Activated CD4-positive, alpha-beta T cell treated with anti-CD3 and anti-CD28 coated beads, Interleukin-2, amount 10 ng/mL, durations not matched to agents 24 days and 14 days (primary cell): ENCODE results near the gene CNIH3. TPM values are rescaled to one million over a fixed set of nuclear protein-coding genes. Genes with fewer than 3 reads are reported as not detected.
"Not testable (repeated sequence)": the region's sequence is repeated elsewhere in the genome, so short reads cannot be mapped to it uniquely, and the experiment has no call there.

ENCODE experiments used
- DNase-seq: peaks from one replicate; pipeline ENCODE4 v3.0.0; 2022
- H3K27ac Mint-ChIP-seq: one replicate; pipeline ENCODE4 v1.8.0; 2022; ENCODE audit warnings: mild to moderate bottlenecking, mixed read lengths
- H3K27me3 Mint-ChIP-seq: one replicate; pipeline ENCODE4 v1.8.0; 2022; ENCODE audit warnings: mixed read lengths
- H3K36me3 Mint-ChIP-seq: one replicate; pipeline ENCODE4 v1.8.0; 2022; ENCODE audit warnings: low read depth, mild to moderate bottlenecking, mixed read lengths
- H3K4me1 Mint-ChIP-seq: one replicate; pipeline ENCODE4 v1.8.0; 2021; ENCODE audit warnings: mixed read lengths
- H3K4me3 Mint-ChIP-seq: one replicate; pipeline ENCODE4 v1.8.0; 2022; ENCODE audit warnings: mild to moderate bottlenecking, moderate library complexity, mixed read lengths
- H3K9me3 Mint-ChIP-seq: one replicate; pipeline ENCODE4 v1.8.0; 2021; ENCODE audit warnings: mixed read lengths
- intact Hi-C: fragments of 100-400 bp; cut with micrococcal nuclease; formaldehyde crosslinking; loops from one replicate; pipeline ENCODE4 v1.15.1; 2023
- total RNA-seq: library from RNA; stranded (reverse); gene quantifications from 2 replicates; pipeline ENCODE4 v1.2.3, GENCODE V29; 2022

Gene CNIH3
- total RNA-seq, 1 donor from 2014 or later = 1.1 TPM

DNA sequence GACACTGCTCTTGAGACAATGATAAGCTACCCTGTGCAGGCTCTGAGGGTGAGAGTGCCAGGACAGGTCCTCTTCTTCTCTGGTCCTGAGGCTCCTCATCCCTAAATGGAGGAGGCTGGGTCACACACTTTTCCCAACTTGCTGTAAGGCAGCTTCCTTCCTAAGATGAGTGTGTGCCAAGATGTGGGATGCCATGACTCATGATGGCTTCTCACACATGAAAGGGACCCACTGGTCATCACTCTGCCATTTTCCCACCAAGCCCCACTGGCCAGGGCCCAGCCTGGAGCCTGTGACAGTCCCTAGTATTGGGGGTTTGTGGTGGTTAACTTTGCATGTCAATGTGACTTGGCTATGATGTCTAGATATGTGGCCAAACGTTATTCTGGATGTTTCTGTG lies 54.4 kb downstream of the CNIH3 start:
- H3K9me3 Mint-ChIP-seq = no peaks in the 10 kb centered on the region
- H3K36me3 Mint-ChIP-seq = no peaks in the 10 kb centered on the region
- H3K4me3 Mint-ChIP-seq = no peak overlapping the region
- H3K27me3 Mint-ChIP-seq = peaks cover 15% of the 10 kb centered on the region
- H3K4me1 Mint-ChIP-seq = no peaks in the 10 kb centered on the region
- no peak for DNase-seq
- intact Hi-C loops = no loop called here
- H3K27ac Mint-ChIP-seq = no peak overlapping the region

DNA sequence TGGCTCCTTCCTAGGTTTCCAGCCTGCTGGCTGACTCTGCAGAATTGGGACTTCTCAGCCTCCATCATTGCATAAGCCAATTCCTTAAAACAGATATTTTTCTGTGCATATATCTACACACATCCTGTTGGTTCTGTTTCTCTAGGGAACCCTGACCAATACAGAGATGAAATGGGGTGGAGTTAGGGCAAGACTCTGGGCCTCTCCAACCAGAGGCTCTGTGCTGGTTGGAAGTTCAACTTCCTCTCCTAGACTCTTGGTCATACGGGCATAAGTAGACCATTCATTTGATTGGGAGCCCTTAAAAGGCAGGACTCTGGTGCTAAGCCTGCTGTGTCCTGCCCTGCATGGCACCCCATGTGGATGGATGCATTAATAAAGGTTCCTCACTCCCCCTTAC lies 55.0 kb downstream of the CNIH3 start:
- H3K4me1 Mint-ChIP-seq = no peaks in the 10 kb centered on the region

DNA sequence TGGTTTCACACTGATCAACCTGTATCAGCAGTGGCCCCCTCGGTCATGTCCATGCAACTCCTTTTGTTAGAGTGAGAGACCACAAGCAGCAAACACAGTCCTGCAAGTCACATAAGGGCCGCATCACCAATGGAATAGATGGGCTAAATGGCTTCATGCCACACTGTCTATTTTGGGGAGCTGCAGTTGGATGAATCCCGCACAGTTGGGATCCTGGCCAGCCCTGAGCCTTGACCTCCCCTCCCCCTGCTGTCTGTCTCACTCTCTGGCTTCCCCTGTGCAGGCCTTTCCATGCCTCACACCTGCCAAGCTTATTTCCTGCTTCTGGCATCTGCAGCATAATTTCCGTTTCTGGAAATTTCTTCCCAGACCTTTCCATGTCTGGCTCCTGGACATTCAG lies 57.0 kb downstream of the CNIH3 start:
- Mint-ChIP-seq H3K4me1 (no peaks in the 10 kb centered on the region), H3K27ac (no peak overlapping the region), H3K9me3 (no peaks in the 10 kb centered on the region), H3K36me3 (no peaks in the 10 kb centered on the region), H3K27me3 (peaks cover 13% of the 10 kb centered on the region), H3K4me3 (no peak overlapping the region)
- intact Hi-C loops = no loop called here
- no peak for DNase-seq

More for the DNA sequence above, 55.0 kb downstream of the CNIH3 start:
- Mint-ChIP-seq H3K27me3 (peaks cover 16% of the 10 kb centered on the region), H3K4me3 (no peak overlapping the region), H3K9me3 (no peaks in the 10 kb centered on the region), H3K27ac (no peak overlapping the region), H3K36me3 (no peaks in the 10 kb centered on the region)
- no peak for DNase-seq
- intact Hi-C loops = no loop called here

DNA sequence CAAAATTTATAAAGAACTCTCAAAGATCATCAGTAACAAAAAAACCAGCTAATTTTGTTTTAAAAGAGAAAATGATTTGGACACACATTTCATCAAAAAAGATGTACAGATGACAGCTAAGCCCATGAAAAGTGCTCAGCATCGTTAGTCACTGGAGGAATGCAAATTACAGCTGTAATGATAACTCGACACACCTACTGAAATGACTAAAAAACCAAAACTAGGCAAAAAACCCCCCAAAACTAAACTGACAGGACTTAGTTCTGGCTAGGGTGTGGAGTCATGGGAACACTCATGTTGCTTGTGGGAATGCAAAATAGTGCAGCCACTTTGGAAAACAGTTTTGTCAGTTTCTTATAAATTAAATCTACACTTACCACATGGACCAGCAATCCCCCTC lies 59.5 kb downstream of the CNIH3 start:
- intact Hi-C loops = no loop called here
- Mint-ChIP-seq H3K4me3 (no peak overlapping the region), H3K9me3 (no peaks in the 10 kb centered on the region), H3K27me3 (peaks cover 17% of the 10 kb centered on the region), H3K4me1 (no peaks in the 10 kb centered on the region), H3K27ac (no peak overlapping the region), H3K36me3 (no peaks in the 10 kb centered on the region)
- no peak for DNase-seq

DNA sequence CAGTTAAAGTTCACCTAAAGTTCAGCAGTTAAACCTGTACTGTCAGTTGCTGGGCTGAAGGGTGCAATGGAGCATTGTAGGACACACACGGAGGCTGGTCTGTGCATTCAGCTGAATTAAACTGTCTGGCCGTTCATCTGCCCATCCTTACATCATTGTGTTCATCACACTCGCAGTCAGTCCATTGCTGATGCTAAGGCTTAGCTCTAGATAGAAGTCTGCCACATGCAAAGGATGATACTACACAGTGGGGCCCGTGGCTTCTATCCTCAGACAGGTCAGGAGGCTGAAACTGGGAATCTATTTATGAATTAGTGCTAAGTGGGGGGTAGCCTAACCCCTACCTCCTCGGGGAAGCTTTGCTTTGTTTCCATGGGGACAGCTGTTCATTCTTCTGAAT lies 60.4 kb downstream of the CNIH3 start:
- no peak overlapping the region for H3K27ac Mint-ChIP-seq
- intact Hi-C loops = no loop called here
- H3K9me3 Mint-ChIP-seq = no peaks in the 10 kb centered on the region
- peaks cover 17% of the 10 kb centered on the region for H3K27me3 Mint-ChIP-seq
- H3K36me3 Mint-ChIP-seq = no peaks in the 10 kb centered on the region
- H3K4me3 Mint-ChIP-seq = no peak overlapping the region
- no peaks in the 10 kb centered on the region for H3K4me1 Mint-ChIP-seq
- DNase-seq = no peak

DNA sequence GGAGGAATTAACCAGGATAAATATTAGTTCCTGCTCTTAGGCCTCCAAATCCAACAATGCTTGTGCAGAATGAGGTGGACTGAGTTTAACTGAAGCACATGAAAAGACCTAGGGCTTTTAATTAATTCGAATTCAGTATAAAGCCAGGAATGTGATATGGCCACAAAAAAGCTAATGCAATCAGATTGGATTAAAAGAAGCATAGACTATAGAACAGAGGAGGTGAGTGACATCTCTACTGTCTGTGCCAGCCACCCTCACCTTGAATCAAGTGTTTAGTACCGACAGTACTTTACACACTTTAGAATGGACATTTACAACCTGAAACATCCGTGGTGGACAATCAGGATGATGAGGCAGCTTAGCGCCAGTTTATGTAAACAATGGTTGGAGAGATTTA lies 62.1 kb downstream of the CNIH3 start:
- Mint-ChIP-seq H3K4me3 (no peak overlapping the region), H3K36me3 (no peaks in the 10 kb centered on the region), H3K9me3 (no peaks in the 10 kb centered on the region), H3K27ac (no peak overlapping the region), H3K4me1 (no peaks in the 10 kb centered on the region), H3K27me3 (peaks cover 17% of the 10 kb centered on the region)
- no peak for DNase-seq
- intact Hi-C loops = no loop called here

DNA sequence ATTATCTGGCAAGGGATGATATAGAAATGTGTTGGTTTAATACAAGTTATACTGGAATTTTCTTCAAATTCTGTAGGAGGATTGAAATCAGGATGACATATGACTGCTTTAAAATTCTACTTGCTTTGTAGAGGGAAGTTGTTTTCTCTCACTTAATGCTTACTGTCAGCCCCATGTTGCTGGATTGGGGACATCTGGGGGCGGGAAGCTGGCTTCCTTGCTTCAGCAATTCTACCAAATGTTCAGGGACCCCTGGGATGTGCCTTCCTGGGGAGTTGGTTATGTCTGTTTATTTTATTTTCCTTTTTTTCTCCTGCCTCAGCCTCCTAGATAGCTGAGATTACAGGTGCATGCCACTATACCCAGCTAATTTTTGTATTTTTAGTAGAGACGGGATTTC lies 63.5 kb downstream of the CNIH3 start:
- DNase-seq = no peak
- Mint-ChIP-seq H3K27ac (no peak overlapping the region), H3K27me3 (peaks cover 11% of the 10 kb centered on the region), H3K4me1 (no peaks in the 10 kb centered on the region), H3K9me3 (no peaks in the 10 kb centered on the region), H3K36me3 (no peaks in the 10 kb centered on the region), H3K4me3 (no peak overlapping the region)
- intact Hi-C loops = no loop called here

DNA sequence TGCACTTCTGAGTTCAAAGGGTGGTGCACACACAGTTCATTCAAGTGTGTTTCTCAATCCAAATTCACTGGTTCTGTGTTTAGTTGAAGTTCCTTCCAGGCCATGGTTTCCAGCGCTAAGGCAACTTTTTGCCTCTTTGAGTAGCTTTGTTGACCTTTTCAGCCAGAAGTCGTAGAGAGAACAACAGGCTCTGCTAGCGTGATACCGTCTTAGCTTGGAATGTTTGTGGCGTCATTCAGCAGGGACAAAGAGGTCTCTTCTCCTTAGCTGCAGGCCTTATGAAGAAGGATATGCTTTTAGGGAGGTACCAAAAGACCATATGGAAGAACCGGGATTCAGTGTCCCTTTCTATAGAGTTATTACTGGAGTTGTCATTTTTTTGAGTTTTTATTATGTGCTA lies 65.7 kb downstream of the CNIH3 start:
- Mint-ChIP-seq H3K4me1 (no peaks in the 10 kb centered on the region), H3K27ac (no peak overlapping the region), H3K9me3 (peaks cover 2% of the 10 kb centered on the region), H3K36me3 (no peaks in the 10 kb centered on the region), H3K4me3 (no peak overlapping the region), H3K27me3 (peaks cover 8% of the 10 kb centered on the region)
- no peak for DNase-seq
- intact Hi-C loops = no loop called here

DNA sequence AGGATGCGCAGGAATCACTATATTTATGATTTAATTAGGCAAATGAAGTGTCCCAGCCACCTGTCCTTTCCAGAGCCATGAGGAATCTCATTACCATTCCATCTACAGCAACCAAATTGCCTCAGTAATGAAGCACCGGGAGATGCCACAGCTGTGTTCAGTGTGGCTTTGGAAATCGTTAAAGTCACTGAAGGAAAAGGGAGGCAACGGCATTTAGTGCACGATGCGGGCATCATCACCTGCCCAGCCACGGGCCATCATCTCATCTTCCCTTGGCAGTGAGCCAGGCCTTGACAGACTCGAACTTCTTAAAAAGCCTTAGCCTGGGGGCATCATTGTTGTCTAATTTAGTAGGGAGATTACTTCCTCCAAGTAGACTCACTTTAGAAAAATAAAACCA lies 67.8 kb downstream of the CNIH3 start:
- Mint-ChIP-seq H3K27ac (no peak overlapping the region), H3K27me3 (peaks cover 6% of the 10 kb centered on the region), H3K9me3 (peaks cover 3% of the 10 kb centered on the region), H3K4me3 (no peak overlapping the region), H3K36me3 (no peaks in the 10 kb centered on the region), H3K4me1 (no peaks in the 10 kb centered on the region)
- intact Hi-C loops = no loop called here
- no peak for DNase-seq

DNA sequence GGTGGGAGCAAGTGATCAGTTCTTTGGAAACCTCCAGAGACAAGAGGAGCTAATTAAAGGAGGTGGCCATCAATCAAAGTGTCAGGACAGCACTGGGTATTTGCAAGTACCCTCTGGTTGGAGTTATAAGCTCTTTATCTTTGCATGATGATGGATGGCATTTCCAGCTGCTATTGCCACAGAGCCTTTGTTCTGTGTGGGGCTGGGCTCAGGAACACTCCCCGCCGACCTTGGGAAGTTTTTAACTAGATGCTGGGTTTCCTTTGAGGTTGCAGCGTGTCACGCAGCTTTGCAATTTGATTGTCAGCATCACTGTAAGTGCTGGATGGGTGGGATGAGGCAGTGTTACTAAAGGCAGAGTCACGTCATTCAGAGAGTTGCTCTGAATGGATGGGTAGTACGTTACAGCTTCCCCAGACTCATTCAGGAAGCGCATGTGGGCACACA lies 68.9 kb downstream of the CNIH3 start:
- Mint-ChIP-seq H3K27me3 (peaks cover 7% of the 10 kb centered on the region), H3K4me3 (no peak overlapping the region), H3K36me3 (no peaks in the 10 kb centered on the region), H3K9me3 (peaks cover 3% of the 10 kb centered on the region), H3K27ac (no peak overlapping the region), H3K4me1 (peaks cover 2% of the 10 kb centered on the region)
- intact Hi-C loops = no loop called here
- DNase-seq = no peak

DNA sequence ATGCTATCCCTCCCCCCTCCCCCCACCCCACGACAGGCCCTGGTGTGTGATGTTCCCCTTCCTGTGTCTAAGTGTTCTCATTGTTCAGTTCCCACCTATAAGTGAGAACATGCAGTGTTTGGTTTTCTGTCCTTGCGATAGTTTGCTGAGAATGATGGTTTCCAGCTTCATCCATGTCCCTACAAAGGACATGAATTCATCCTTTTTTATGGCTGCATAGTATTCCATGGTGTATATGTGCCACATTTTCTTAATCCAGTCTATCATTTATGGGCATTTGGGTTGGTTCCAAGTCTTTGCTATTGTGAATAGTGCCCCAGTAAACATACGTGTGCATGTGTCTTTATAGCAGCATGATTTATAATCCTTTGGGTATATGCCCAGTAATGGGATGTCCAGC lies 70.0 kb downstream of the CNIH3 start:
- H3K4me3 Mint-ChIP-seq, DNase-seq, intact Hi-C loops, H3K27ac Mint-ChIP-seq, H3K4me1 Mint-ChIP-seq, H3K36me3 Mint-ChIP-seq, H3K9me3 Mint-ChIP-seq, H3K27me3 Mint-ChIP-seq: not testable (repeated sequence)

DNA sequence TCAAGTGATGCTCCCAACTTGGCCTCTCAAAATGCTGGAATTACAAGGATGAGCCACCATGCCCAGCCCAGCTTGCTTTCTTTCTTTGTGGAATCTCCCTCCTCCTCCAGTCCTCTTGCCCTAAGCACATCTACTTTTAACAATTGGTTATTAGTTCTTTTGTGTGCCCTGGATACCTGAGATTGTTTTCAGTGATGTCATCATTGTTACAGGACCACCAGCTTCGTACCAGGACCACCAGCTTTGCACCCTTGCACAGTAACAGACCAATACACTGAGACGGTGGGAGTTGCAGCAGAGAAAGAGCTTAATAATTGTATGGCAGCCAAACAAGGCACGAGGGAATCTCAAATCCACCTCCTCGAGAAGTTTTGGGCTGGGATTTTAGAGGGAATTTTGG lies 71.3 kb downstream of the CNIH3 start:
- Mint-ChIP-seq H3K9me3 (peaks cover 3% of the 10 kb centered on the region), H3K27me3 (peaks cover 7% of the 10 kb centered on the region), H3K36me3 (no peaks in the 10 kb centered on the region), H3K27ac (no peak overlapping the region), H3K4me3 (no peak overlapping the region), H3K4me1 (peaks cover 2% of the 10 kb centered on the region)
- intact Hi-C loops = no loop called here
- DNase-seq = no peak

DNA sequence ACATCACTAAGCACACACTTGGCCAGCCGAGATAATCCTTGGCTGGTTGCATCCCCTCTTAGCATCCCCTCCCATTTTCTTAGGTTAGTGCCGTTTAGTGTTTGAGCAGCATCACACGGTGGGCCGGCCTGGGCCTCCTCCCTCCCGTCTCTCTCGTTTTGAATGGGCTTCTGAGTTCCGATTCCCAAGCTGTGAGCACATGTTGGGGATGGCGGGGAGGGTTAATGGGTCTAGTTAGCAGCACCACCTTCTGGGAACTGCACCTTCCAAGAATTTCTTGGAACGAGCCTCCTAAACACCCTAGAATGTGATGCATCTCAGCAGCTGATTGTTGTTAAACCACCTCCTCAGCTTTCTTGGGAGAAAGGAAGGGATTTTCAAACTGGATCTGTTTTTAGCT lies 73.3 kb downstream of the CNIH3 start:
- intact Hi-C loops = no loop called here
- no peak overlapping the region for H3K4me3 Mint-ChIP-seq
- peaks cover 3% of the 10 kb centered on the region for H3K9me3 Mint-ChIP-seq
- H3K27ac Mint-ChIP-seq = no peak overlapping the region
- H3K27me3 Mint-ChIP-seq = peaks cover 9% of the 10 kb centered on the region
- H3K4me1 Mint-ChIP-seq = peaks cover 2% of the 10 kb centered on the region
- DNase-seq = no peak
- H3K36me3 Mint-ChIP-seq = no peaks in the 10 kb centered on the region

DNA sequence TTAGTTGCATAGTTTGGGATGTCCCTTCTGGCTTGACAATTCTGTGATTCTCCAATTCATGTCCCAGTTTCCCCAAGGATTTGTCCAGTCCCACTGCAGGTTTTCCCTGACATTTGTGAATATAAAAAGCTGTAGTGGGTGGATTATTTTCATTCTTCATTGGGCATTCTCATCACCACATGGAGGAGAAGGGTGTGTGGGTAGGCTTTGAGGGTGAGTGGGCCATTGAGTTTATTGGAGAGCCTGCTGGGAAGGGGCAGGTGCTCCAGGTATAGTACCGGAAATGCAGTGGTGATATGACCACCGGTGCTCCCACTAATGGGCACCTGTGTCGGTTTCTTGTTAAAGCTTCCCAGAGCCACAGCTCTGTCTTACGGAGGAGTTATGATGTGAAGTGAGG lies 74.5 kb downstream of the CNIH3 start:
- Mint-ChIP-seq H3K27me3 (peaks cover 8% of the 10 kb centered on the region), H3K9me3 (peaks cover 3% of the 10 kb centered on the region), H3K4me1 (peaks cover 2% of the 10 kb centered on the region), H3K4me3 (no peak overlapping the region), H3K27ac (no peak overlapping the region), H3K36me3 (no peaks in the 10 kb centered on the region)
- no peak for DNase-seq
- intact Hi-C loops = no loop called here

DNA sequence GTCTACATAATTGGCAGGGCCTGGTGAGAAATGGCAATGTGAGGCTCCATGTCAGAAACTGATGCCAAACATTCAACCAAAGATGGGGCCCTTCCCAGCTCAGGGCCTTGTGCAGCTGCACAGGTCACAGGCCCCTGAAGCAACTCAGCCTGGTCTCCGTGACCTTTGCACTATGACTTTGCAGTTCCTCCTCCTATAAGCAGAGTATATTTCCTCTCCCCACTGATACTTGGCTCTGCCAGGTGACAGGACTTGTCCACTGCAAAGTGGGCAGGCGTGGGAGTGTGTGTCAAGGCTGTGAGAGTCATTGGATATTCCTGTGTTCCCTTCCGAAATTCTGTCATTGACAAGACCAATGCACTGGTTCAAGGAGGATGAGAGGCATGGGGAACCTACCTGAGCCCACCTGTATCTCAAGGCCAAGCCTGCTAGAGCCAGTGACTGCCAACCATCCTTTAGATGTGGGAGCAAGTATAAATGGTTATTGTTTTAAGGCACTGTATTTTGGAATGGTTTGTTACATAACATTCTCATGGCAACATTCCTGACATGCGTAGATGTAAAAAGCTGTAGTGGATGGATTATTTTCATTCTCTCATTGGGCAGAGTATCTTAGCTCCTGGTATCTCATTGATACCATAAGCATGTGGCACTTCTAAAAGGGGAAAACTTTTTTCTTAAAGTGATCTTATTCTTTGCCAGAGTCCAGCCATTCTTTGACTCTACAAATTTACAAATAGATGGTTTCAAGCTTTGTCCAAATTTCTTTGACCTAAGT lies 75.2 kb downstream of the CNIH3 start:
- H3K27me3 Mint-ChIP-seq = peaks cover 8% of the 10 kb centered on the region
- intact Hi-C loops = no loop called here
- peaks cover 3% of the 10 kb centered on the region for H3K9me3 Mint-ChIP-seq
- no peaks in the 10 kb centered on the region for H3K36me3 Mint-ChIP-seq
- no peak overlapping the region for H3K4me3 Mint-ChIP-seq
- DNase-seq = no peak
- peaks cover 2% of the 10 kb centered on the region for H3K4me1 Mint-ChIP-seq
- no peak overlapping the region for H3K27ac Mint-ChIP-seq
